PC-3 (cell line): ENCODE results near the gene HARBI1. TPM values are rescaled to one million over a fixed set of nuclear protein-coding genes. Genes with fewer than 3 reads are reported as not detected.

ENCODE experiments used
- ATAC-seq: fragments of 200-7000 bp; cut with Tn5 transposase; 2 replicates; pipeline ENCODE4 v1.9.1; 2020; ENCODE audit warnings: mild to moderate bottlenecking, moderate library complexity
- BruUV-seq: library from RNA; stranded (reverse); fragments of 400-500 nt; replicated peaks from 2 replicates; lab custom pipeline; 2021; lab: Mats Ljungman, UMichigan
- CTCF ChIA-PET: fragments of 300-600 bp; sonication (Branson Sonifier 250); formaldehyde crosslinking; loops from one replicate; lab custom pipeline; 2022; ENCODE audit warnings: antibody characterized with exemption; lab: Charles Lee
- POLR2A ChIA-PET: fragments of 300-600 bp; sonication (Branson Sonifier 250); formaldehyde crosslinking; loops from one replicate; lab custom pipeline; 2022; ENCODE audit warnings: antibody characterized with exemption; ENCODE audit not compliant: unreplicated experiment; lab: Charles Lee
- DNase-seq: peaks from one replicate; pipeline ENCODE4 v3.0.0-alpha.2; 2015
- H2AFZ ChIP-seq: fragments of 300-600 bp; sonication (generic); 2 replicates; pipeline ENCODE4 v1.6.0; 2016; ENCODE audit warnings: antibody characterized with exemption, low read length
- H3F3A ChIP-seq: fragments of 300-600 bp; sonication (generic); one replicate; pipeline ENCODE4 v1.6.0; 2017; ENCODE audit warnings: antibody characterized with exemption, low read length, control low read depth, mild to moderate bottlenecking; ENCODE audit not compliant: unreplicated experiment
- H3K27ac ChIP-seq: fragments of 300-600 bp; sonication (generic); 2 replicates; pipeline ENCODE4 v1.5.1; 2016; ENCODE audit warnings: mild to moderate bottlenecking, low read length
- H3K27me3 ChIP-seq: fragments of 300-600 bp; sonication (generic); 2 replicates; pipeline ENCODE4 v1.6.1; 2016; ENCODE audit warnings: low read length, mixed read lengths
- H3K36me3 ChIP-seq: fragments of 300-600 bp; sonication (generic); 2 replicates; pipeline ENCODE4 v1.6.1; 2016; ENCODE audit warnings: low read depth, mixed run types, low read length, mixed read lengths
- H3K4me1 ChIP-seq: fragments of 300-600 bp; sonication (generic); 2 replicates; pipeline ENCODE4 v1.5.1; 2016; ENCODE audit warnings: low read length; ENCODE audit not compliant: insufficient read depth
- H3K4me2 ChIP-seq: fragments of 300-600 bp; sonication (generic); 2 replicates; pipeline ENCODE4 v1.6.0; 2016; ENCODE audit warnings: low read length
- H3K4me3 ChIP-seq: fragments of 300-600 bp; sonication (generic); 2 replicates; pipeline ENCODE4 v1.5.1; 2016; ENCODE audit warnings: mild to moderate bottlenecking, low read length, mixed read lengths
- H3K79me2 ChIP-seq: fragments of 300-600 bp; sonication (generic); 2 replicates; pipeline ENCODE4 v1.6.1; 2017; ENCODE audit warnings: low read length, mixed read lengths
- H3K9ac ChIP-seq: fragments of 300-600 bp; sonication (generic); 2 replicates; pipeline ENCODE4 v1.6.0; 2016; ENCODE audit warnings: mild to moderate bottlenecking, low read length
- H3K9me2 ChIP-seq: fragments of 300-600 bp; sonication (generic); replicated peaks from 2 replicates; pipeline ENCODE4 v1.6.1; 2016; ENCODE audit warnings: mixed run types, low read length, mixed read lengths
- H3K9me3 ChIP-seq: fragments of 300-600 bp; sonication (generic); 2 replicates; pipeline ENCODE4 v1.6.1; 2016; ENCODE audit warnings: low read length, mixed read lengths
- H4K20me1 ChIP-seq: fragments of 300-600 bp; sonication (generic); 2 replicates; pipeline ENCODE4 v1.6.1; 2016; ENCODE audit warnings: low read length, mixed read lengths
- EZH2 ChIP-seq: fragments of 300-600 bp; sonication (generic); IDR thresholded peaks from one replicate; pipeline ENCODE4 v1.6.1; 2017; ENCODE audit warnings: antibody characterized with exemption, mild to moderate bottlenecking, low read length; ENCODE audit not compliant: unreplicated experiment
- EZH2phosphoT487 ChIP-seq: fragments of 300-600 bp; sonication (generic); IDR thresholded peaks from 2 replicates; pipeline ENCODE4 v1.6.1; 2018; ENCODE audit warnings: mild to moderate bottlenecking, antibody characterized with exemption, low read length, borderline replicate concordance
- intact Hi-C: fragments of 100-400 bp; cut with micrococcal nuclease; formaldehyde crosslinking; loops from 2 replicates; pipeline ENCODE4 v1.9.0; 2023
- total RNA-seq: library from RNA; depleted of rRNA; stranded (reverse); fragments of >200 nt; gene quantifications from 2 replicates; pipeline ENCODE4 v1.2.3, GENCODE V29; 2014
- TF ChIP-seq, protein P1 (sequence below): fragments of 300-600 bp; sonication (generic); conservative IDR thresholded peaks from 2 replicates; pipeline ENCODE4 v1.5.1; 2017; ENCODE audit warnings: antibody characterized with exemption, low read depth, mild to moderate bottlenecking, low read length

HARBI1 gene
- total RNA-seq, 1 experiment from 2014 or later: 1.7 TPM

DNA sequence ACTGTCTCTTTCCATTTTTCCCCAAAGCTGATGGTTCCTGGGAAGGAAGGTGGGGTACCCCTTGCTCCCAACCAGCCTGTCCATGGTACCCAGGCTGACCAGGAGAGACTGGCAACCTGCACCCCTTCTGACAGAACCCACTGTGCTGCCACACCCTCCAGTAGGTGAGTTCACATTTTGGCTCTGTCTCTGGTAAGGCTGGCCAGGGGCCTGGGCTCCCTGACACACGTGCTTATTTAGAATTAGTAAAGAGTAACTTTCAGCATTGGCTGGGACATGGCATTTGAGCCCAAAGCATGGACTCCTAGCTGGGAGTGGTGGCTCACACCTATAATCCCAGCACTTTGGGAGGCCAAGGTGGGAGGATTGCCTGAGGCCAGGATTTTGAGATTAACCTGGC, 48.3 kb upstream of the HARBI1 start:
- H3K4me1 ChIP-seq: no peaks in the 10 kb centered on the region
- peaks cover 15% of the 10 kb centered on the region for H3K36me3 ChIP-seq
- H3K4me3 ChIP-seq: no peak overlapping the region
- ChIA-PET POLR2A (interaction anchor here (0.6 kb wide), 1 partner anchor 410 kb away, joined by 3 read pairs; no protein-coding TSS in a partner anchor), CTCF (no interaction called here)
- H3K9ac ChIP-seq: no peak overlapping the region
- no peak overlapping the region for H2AFZ ChIP-seq
- no peaks in the 10 kb centered on the region for H4K20me1 ChIP-seq
- ATAC-seq (no peak), DNase-seq (no peak)
- H3K4me2 ChIP-seq: no peak overlapping the region
- no peak for TF ChIP-seq EZH2phosphoT487
- TF ChIP-seq, protein P1, sequence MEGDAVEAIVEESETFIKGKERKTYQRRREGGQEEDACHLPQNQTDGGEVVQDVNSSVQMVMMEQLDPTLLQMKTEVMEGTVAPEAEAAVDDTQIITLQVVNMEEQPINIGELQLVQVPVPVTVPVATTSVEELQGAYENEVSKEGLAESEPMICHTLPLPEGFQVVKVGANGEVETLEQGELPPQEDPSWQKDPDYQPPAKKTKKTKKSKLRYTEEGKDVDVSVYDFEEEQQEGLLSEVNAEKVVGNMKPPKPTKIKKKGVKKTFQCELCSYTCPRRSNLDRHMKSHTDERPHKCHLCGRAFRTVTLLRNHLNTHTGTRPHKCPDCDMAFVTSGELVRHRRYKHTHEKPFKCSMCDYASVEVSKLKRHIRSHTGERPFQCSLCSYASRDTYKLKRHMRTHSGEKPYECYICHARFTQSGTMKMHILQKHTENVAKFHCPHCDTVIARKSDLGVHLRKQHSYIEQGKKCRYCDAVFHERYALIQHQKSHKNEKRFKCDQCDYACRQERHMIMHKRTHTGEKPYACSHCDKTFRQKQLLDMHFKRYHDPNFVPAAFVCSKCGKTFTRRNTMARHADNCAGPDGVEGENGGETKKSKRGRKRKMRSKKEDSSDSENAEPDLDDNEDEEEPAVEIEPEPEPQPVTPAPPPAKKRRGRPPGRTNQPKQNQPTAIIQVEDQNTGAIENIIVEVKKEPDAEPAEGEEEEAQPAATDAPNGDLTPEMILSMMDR: no peak
- TF ChIP-seq EZH2: no peak
- intact Hi-C loops: no loop called here
- BruUV-seq: no TSS peak
- no peaks in the 10 kb centered on the region for H3F3A ChIP-seq
- no peaks in the 10 kb centered on the region for H3K9me3 ChIP-seq
- no peaks in the 10 kb centered on the region for H3K27me3 ChIP-seq
- H3K79me2 ChIP-seq: no peaks in the 10 kb centered on the region
- H3K9me2 ChIP-seq: no peaks in the 10 kb centered on the region
- no peak overlapping the region for H3K27ac ChIP-seq

DNA sequence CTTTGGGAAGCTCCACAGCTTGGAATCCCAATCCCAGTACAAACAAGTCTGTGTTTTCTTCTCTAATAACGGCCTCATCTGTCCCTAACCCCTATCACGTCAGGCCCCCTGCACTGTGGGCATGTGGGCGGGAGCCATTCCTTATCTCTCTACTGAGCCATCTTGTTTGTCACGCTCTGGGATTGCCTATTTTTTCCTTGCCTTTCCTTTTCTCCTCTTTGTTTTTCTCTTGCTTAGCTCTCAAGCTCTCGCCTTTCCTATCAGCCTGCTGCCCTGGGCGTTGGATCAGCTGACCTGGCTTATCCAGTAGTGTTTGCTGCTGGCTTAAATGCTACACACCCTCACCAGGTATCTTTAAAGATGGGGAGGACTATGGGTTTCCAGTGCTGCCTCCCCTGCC, 47.6 kb upstream of the HARBI1 start:
- BruUV-seq: no TSS peak
- H3K9me2 ChIP-seq: no peaks in the 10 kb centered on the region
- no peak overlapping the region for H2AFZ ChIP-seq
- intact Hi-C loops: no loop called here
- no peak overlapping the region for H3K27ac ChIP-seq
- H3K36me3 ChIP-seq: peaks cover 11% of the 10 kb centered on the region
- no peaks in the 10 kb centered on the region for H3K4me1 ChIP-seq
- no peak overlapping the region for H3K4me3 ChIP-seq
- no peak overlapping the region for H3K4me2 ChIP-seq
- no peaks in the 10 kb centered on the region for H4K20me1 ChIP-seq
- no peak for DNase-seq
- ChIA-PET CTCF (no interaction called here), POLR2A (no interaction called here)
- TF ChIP-seq, protein P1: no peak
- no peak for TF ChIP-seq EZH2phosphoT487
- no peak for TF ChIP-seq EZH2
- H3K9me3 ChIP-seq: no peaks in the 10 kb centered on the region
- H3F3A ChIP-seq: no peaks in the 10 kb centered on the region
- H3K27me3 ChIP-seq: no peaks in the 10 kb centered on the region
- H3K9ac ChIP-seq: no peak overlapping the region
- no peak for ATAC-seq
- no peaks in the 10 kb centered on the region for H3K79me2 ChIP-seq

DNA sequence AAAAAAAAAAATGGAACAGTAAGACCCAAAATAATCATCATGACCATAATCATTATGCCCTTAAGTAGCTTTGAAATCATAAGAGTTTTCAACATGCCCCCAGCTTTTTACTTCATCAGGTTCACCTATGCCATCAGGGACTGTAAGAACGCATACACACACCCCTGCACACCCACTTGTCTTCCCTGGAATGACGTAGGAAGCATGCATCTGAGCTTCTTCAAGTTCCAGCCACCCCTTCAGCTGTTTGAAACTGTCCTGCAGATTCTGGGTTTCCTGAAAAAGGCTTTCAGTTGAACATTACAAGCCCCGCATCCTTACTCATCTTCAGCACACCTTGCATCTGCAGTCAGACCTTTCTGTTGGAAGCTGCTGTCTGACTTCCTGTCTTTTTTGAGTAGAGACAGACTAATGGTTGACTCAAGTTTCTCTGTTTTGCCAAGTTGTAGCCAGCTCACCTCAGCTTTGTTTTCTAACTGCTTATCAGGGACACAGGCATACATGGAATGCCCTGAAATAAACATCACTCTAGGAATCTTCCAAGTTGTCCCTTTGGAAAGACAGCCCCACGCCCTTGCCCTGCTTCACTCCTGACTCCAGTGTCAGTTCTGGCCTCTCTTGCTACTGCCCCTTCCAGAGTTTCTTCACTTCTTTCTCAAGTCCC, 46.4 kb upstream of the HARBI1 start:
- Histone ChIP-seq H3K9ac (no peak overlapping the region), H3K9me3 (no peaks in the 10 kb centered on the region), H3K27ac (no peak overlapping the region), H3K4me1 (no peaks in the 10 kb centered on the region), H2AFZ (no peak overlapping the region), H3K36me3 (peaks cover 12% of the 10 kb centered on the region), H3K79me2 (no peaks in the 10 kb centered on the region), H4K20me1 (no peaks in the 10 kb centered on the region), H3K4me3 (no peak overlapping the region), H3K27me3 (no peaks in the 10 kb centered on the region), H3K9me2 (no peaks in the 10 kb centered on the region), H3K4me2 (no peak overlapping the region), H3F3A (no peaks in the 10 kb centered on the region)
- DNase-seq (peak; percentile 4), ATAC-seq (peak; percentile 53)
- intact Hi-C loops: no loop called here
- ChIA-PET CTCF (no interaction called here), POLR2A (interaction anchor here (0.6 kb wide), 1 partner anchor 739 kb away, joined by 6 read pairs; no protein-coding TSS in a partner anchor)
- TF ChIP-seq EZH2 (no peak), EZH2phosphoT487 (no peak)
- TF ChIP-seq, protein P1: no peak
- BruUV-seq: no TSS peak
